ENCODE measurements around the gene OR2A5.
"Not testable (repeated sequence)": the region's sequence is repeated elsewhere in the genome, so short reads cannot be mapped to it uniquely, and the experiment has no call there.

The OR2A5 gene

DNA sequence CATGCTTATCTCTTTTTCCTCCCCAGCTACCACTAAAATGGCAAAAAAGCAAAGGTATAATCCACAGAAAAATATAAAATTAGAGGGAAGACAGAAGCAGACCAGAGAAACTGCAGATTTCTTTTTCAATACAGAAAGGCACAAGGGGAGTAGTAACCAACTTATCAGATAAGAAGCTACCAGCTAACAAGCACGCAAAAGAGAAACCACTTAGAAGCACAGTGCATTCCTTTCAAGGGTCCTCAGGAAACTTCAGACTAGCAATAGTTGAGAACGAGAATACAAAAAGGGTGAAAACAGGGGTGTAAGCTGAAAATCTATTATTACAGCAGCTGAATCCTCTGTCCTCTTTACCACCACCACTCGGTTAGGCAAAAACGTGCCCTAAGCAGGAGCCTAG is 9.9 kb upstream of the OR2A5 start:
- H3K9me2 ChIP-seq (ENCODE audit: low read depth, low read length): no peaks in the 10 kb centered on the region

DNA sequence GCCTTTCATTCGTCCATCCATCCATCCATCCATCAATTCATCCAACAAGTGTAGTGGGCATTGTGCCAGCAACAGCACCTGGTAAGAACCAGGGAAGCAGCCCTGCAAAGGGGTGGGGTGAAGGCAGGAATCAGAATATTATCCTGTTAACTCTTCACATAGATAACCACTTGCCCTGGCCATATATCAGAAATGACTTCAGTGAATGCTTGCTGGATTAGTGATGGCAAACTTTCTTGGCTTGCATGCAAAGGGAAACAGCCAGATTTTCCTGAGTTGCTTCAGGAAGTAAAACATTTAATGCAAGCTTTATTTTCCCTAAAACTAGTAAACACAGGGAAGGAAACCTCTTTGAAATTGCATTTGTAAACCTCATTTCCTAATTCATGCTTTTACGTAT is 743 bp downstream of the OR2A5 start:
- Histone ChIP-seq H3K79me2 (ENCODE audit: insufficient read depth, low read length) (no peaks in the 10 kb centered on the region), H4K20me1 (ENCODE audit: insufficient read depth, low read length) (no peaks in the 10 kb centered on the region), H3K27ac (ENCODE audit: low read depth, low read length, poor library complexity, severe bottlenecking) (no peak overlapping the region), H3K9me2 (ENCODE audit: low read depth, low read length) (no peaks in the 10 kb centered on the region), H3K4me1 (ENCODE audit: insufficient read depth, low read length, severe bottlenecking) (no peaks in the 10 kb centered on the region), H3K4me3 (ENCODE audit: low read depth, low read length, poor library complexity, severe bottlenecking) (no peak overlapping the region), H3K36me3 (ENCODE audit: insufficient read depth, low read length) (no peaks in the 10 kb centered on the region), H3F3A (ENCODE audit: insufficient read depth, low read length) (no peaks in the 10 kb centered on the region), H3K4me2 (ENCODE audit: low read length) (no peak overlapping the region), H3K9ac (ENCODE audit: low read length) (no peak overlapping the region), H2AFZ (ENCODE audit: low read length) (no peak overlapping the region), H3K9me3 (ENCODE audit: low read length) (no peaks in the 10 kb centered on the region), H3K27me3 (ENCODE audit: insufficient read depth, low read length) (no peaks in the 10 kb centered on the region)
- no peak for TF ChIP-seq EZH2 (IDR thresholded peaks at IDR 0.05; ENCODE audit: borderline replicate concordance, low read length)
- TF ChIP-seq, protein P1, sequence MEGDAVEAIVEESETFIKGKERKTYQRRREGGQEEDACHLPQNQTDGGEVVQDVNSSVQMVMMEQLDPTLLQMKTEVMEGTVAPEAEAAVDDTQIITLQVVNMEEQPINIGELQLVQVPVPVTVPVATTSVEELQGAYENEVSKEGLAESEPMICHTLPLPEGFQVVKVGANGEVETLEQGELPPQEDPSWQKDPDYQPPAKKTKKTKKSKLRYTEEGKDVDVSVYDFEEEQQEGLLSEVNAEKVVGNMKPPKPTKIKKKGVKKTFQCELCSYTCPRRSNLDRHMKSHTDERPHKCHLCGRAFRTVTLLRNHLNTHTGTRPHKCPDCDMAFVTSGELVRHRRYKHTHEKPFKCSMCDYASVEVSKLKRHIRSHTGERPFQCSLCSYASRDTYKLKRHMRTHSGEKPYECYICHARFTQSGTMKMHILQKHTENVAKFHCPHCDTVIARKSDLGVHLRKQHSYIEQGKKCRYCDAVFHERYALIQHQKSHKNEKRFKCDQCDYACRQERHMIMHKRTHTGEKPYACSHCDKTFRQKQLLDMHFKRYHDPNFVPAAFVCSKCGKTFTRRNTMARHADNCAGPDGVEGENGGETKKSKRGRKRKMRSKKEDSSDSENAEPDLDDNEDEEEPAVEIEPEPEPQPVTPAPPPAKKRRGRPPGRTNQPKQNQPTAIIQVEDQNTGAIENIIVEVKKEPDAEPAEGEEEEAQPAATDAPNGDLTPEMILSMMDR (IDR thresholded peaks at IDR 0.05; ENCODE audit: low read length): no peak

More for the DNA sequence above, 9.9 kb upstream of the OR2A5 start:
- no peaks in the 10 kb centered on the region for H3F3A ChIP-seq (ENCODE audit: insufficient read depth, low read length)
- H3K4me1 ChIP-seq (ENCODE audit: insufficient read depth, low read length, severe bottlenecking): no peaks in the 10 kb centered on the region
- H4K20me1 ChIP-seq (ENCODE audit: insufficient read depth, low read length): no peaks in the 10 kb centered on the region
- no peak overlapping the region for H2AFZ ChIP-seq (ENCODE audit: low read length)
- no peaks in the 10 kb centered on the region for H3K27me3 ChIP-seq (ENCODE audit: insufficient read depth, low read length)
- TF ChIP-seq, protein P1 (IDR thresholded peaks at IDR 0.05; ENCODE audit: low read length): no peak
- TF ChIP-seq EZH2 (IDR thresholded peaks at IDR 0.05; ENCODE audit: borderline replicate concordance, low read length): no peak
- no peak overlapping the region for H3K27ac ChIP-seq (ENCODE audit: low read depth, low read length, poor library complexity, severe bottlenecking)
- no peak overlapping the region for H3K4me2 ChIP-seq (ENCODE audit: low read length)
- no peak overlapping the region for H3K9ac ChIP-seq (ENCODE audit: low read length)
- H3K36me3 ChIP-seq (ENCODE audit: insufficient read depth, low read length): no peaks in the 10 kb centered on the region
- H3K4me3 ChIP-seq (ENCODE audit: low read depth, low read length, poor library complexity, severe bottlenecking): no peak overlapping the region
- no peaks in the 10 kb centered on the region for H3K79me2 ChIP-seq (ENCODE audit: insufficient read depth, low read length)
- no peaks in the 10 kb centered on the region for H3K9me3 ChIP-seq (ENCODE audit: low read length)

DNA sequence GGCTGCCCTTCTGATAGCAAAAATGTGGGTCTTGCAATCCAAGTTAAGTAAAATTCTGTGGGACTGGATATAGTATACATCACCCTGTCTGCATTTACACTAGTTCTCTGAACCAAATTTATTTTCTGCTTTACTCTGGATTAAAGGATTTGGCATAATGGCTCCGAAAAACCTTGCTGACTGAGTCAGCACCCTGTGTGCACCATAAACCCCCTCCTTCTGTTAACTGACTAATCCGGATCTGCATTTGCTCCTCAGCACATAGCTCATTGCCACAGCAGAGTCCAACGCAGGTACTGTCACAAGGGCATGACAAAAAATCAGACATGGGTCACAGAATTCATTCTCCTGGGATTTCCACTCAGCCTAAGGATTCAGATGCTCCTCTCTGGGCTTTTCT is 1.3 kb downstream of the OR2A5 start:
- no peak overlapping the region for H2AFZ ChIP-seq (ENCODE audit: low read length)
- H3K4me1 ChIP-seq (ENCODE audit: insufficient read depth, low read length, severe bottlenecking): no peaks in the 10 kb centered on the region
- H3K4me2 ChIP-seq (ENCODE audit: low read length): no peak overlapping the region
- H3K27me3 ChIP-seq (ENCODE audit: insufficient read depth, low read length): no peaks in the 10 kb centered on the region
- no peaks in the 10 kb centered on the region for H3K9me3 ChIP-seq (ENCODE audit: low read length)
- H3K4me3 ChIP-seq (ENCODE audit: low read depth, low read length, poor library complexity, severe bottlenecking): no peak overlapping the region
- no peak overlapping the region for H3K27ac ChIP-seq (ENCODE audit: low read depth, low read length, poor library complexity, severe bottlenecking)
- TF ChIP-seq, protein P1 (IDR thresholded peaks at IDR 0.05; ENCODE audit: low read length): no peak
- no peak for TF ChIP-seq EZH2 (IDR thresholded peaks at IDR 0.05; ENCODE audit: borderline replicate concordance, low read length)
- no peaks in the 10 kb centered on the region for H3K9me2 ChIP-seq (ENCODE audit: low read depth, low read length)
- no peaks in the 10 kb centered on the region for H3K36me3 ChIP-seq (ENCODE audit: insufficient read depth, low read length)
- H3K9ac ChIP-seq (ENCODE audit: low read length): no peak overlapping the region
- H3F3A ChIP-seq (ENCODE audit: insufficient read depth, low read length): no peaks in the 10 kb centered on the region
- H4K20me1 ChIP-seq (ENCODE audit: insufficient read depth, low read length): no peaks in the 10 kb centered on the region
- H3K79me2 ChIP-seq (ENCODE audit: insufficient read depth, low read length): no peaks in the 10 kb centered on the region

DNA sequence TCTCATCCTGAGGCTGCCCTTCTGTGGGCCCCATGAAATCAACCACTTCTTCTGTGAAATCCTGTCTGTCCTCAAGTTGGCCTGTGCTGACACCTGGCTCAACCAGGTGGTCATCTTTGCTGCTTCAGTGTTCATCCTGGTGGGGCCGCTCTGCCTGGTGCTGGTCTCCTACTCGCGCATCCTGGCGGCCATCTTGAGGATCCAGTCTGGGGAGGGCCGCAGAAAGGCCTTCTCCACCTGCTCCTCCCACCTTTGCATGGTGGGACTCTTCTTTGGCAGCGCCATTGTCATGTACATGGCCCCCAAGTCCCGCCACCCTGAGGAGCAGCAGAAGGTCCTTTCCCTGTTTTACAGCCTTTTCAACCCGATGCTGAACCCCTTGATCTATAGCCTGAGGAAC is 2.1 kb downstream of the OR2A5 start:
- H3K9me2 ChIP-seq (ENCODE audit: low read depth, low read length); H3K79me2 ChIP-seq (ENCODE audit: insufficient read depth, low read length); H3K4me1 ChIP-seq (ENCODE audit: insufficient read depth, low read length, severe bottlenecking); H3K4me3 ChIP-seq (ENCODE audit: low read depth, low read length, poor library complexity, severe bottlenecking); H2AFZ ChIP-seq (ENCODE audit: low read length); H3K4me2 ChIP-seq (ENCODE audit: low read length); H4K20me1 ChIP-seq (ENCODE audit: insufficient read depth, low read length); H3K36me3 ChIP-seq (ENCODE audit: insufficient read depth, low read length); H3K27ac ChIP-seq (ENCODE audit: low read depth, low read length, poor library complexity, severe bottlenecking); H3K27me3 ChIP-seq (ENCODE audit: insufficient read depth, low read length); H3F3A ChIP-seq (ENCODE audit: insufficient read depth, low read length); H3K9me3 ChIP-seq (ENCODE audit: low read length); H3K9ac ChIP-seq (ENCODE audit: low read length): not testable (repeated sequence)

Measured in OCI-LY1 (cell line).